GM12878 (cell line): ENCODE measurements around the gene ELAC1. TPM values are rescaled to one million over a fixed set of nuclear protein-coding genes. Genes with fewer than 3 reads are reported as not detected.
"Not testable (repeated sequence)": the region's sequence is repeated elsewhere in the genome, so short reads cannot be mapped to it uniquely, and the experiment has no call there.

Experiments used
- ATAC-seq: fragments of 200-7000 bp; cut with Tn5 transposase; 3 replicates; pipeline ENCODE4 v1.9.1; 2020; ENCODE audit warnings: mild to moderate bottlenecking, moderate library complexity
- BruUV-seq: library from RNA; stranded (reverse); fragments of 400-500 nt; replicated peaks from 2 replicates; lab custom pipeline; 2021; lab: Mats Ljungman, UMichigan
- CTCF ChIA-PET: fragments of 300-600 bp; sonication (Branson Sonifier 250); formaldehyde crosslinking; extraction: SDS; loops from one replicate; lab custom pipeline; 2021; ENCODE audit warnings: inconsistent platforms; lab: Yijun Ruan, JAX
- POLR2A ChIA-PET: fragments of 350-600 bp; formaldehyde crosslinking; extraction: SDS; loops from one replicate; lab custom pipeline; 2021; ENCODE audit warnings: inconsistent platforms; lab: Charles Lee
- RAD21 ChIA-PET: fragments of 300-600 bp; sonication (Branson Sonifier 250); formaldehyde crosslinking; loops from one replicate; lab custom pipeline; 2023; ENCODE audit warnings: antibody characterized with exemption; ENCODE audit not compliant: unreplicated experiment; lab: Charles Lee
- SMC1A ChIA-PET: fragments of 300-600 bp; sonication (Branson Sonifier 250); formaldehyde crosslinking; loops from one replicate; lab custom pipeline; 2023; ENCODE audit not compliant: unreplicated experiment, uncharacterized antibody; lab: Charles Lee
- DNase-seq: peaks from one replicate; pipeline ENCODE4 v3.0.0-alpha.2; 2011; ENCODE audit warnings: low read depth, low spot score
- FAIRE-seq: peaks from 3 replicates; lab custom pipeline; 2011; peaks lifted over from hg19 to GRCh38; lab: Jason Lieb, UNC
- H2AFZ ChIP-seq: 2 replicates; pipeline ENCODE4 v1.6.0; 2011; ENCODE audit warnings: low read depth, low read length, control low read depth; ENCODE audit not compliant: control insufficient read depth
- H3K27ac ChIP-seq: 2 replicates; pipeline ENCODE4 v1.5.1; 2011; ENCODE audit warnings: control low read depth; ENCODE audit not compliant: control insufficient read depth, insufficient read depth
- H3K27me3 ChIP-seq, 2 experiments: replicated peaks in 1 of 2; 2 replicates each; pipeline versions ENCODE4 v1.6.0 to v1.6.1; 2011; ENCODE audit warnings: low read length in 1 of 2; ENCODE audit not compliant: control insufficient read depth in 2 of 2, insufficient read depth in 2 of 2
- H3K36me3 ChIP-seq, 2 experiments: 2 replicates each; pipeline ENCODE4 v1.5.1; 2011; ENCODE audit warnings: low read length in 1 of 2; ENCODE audit not compliant: control insufficient read depth in 2 of 2, insufficient read depth in 2 of 2
- H3K4me1 ChIP-seq: 2 replicates; pipeline ENCODE4 v1.6.1; 2011; ENCODE audit warnings: mild to moderate bottlenecking, low read length, moderate library complexity, mixed read lengths; ENCODE audit not compliant: control insufficient read depth, insufficient read depth
- H3K4me2 ChIP-seq: 2 replicates; pipeline ENCODE4 v1.6.0; 2011; ENCODE audit warnings: control low read depth; ENCODE audit not compliant: control insufficient read depth, insufficient read depth
- H3K4me3 ChIP-seq: fragments of 200-600 bp; sonication (generic); 2 replicates; pipeline ENCODE4 v1.5.1; 2016
- H3K79me2 ChIP-seq: 2 replicates; pipeline ENCODE4 v1.6.0; 2011; ENCODE audit warnings: low read length; ENCODE audit not compliant: control insufficient read depth, insufficient read depth
- H3K9ac ChIP-seq: 2 replicates; pipeline ENCODE4 v1.8.0; 2011; ENCODE audit warnings: low read length, control low read depth, mixed read lengths; ENCODE audit not compliant: control insufficient read depth, insufficient read depth
- H3K9me3 ChIP-seq: replicated peaks from 3 replicates; pipeline ENCODE4 v1.5.1; 2011; ENCODE audit warnings: mild to moderate bottlenecking, low read length; ENCODE audit not compliant: control insufficient read depth, insufficient read depth
- H4K20me1 ChIP-seq: 2 replicates; pipeline ENCODE4 v1.6.0; 2011; ENCODE audit not compliant: control insufficient read depth, insufficient read depth
- CBX3 ChIP-seq: fragments of 200-600 bp; sonication (generic); IDR thresholded peaks from 2 replicates; pipeline ENCODE4 v1.6.1; 2016; ENCODE audit warnings: low read depth, borderline replicate concordance
- KLF5 ChIP-seq: fragments of 450-650 bp; IDR thresholded peaks from 2 replicates; pipeline ENCODE4 v1.6.1; 2014; ENCODE audit warnings: mild to moderate bottlenecking; ENCODE audit not compliant: partially characterized antibody
- MEF2A ChIP-seq: IDR thresholded peaks from 2 replicates; pipeline ENCODE4 v1.6.1; 2011; ENCODE audit warnings: low read depth, mild to moderate bottlenecking, low read length, moderate library complexity; ENCODE audit not compliant: insufficient read depth
- POLR2A ChIP-seq: IDR thresholded peaks from 2 replicates; pipeline ENCODE4 v1.6.1; 2011; ENCODE audit warnings: low read depth, mild to moderate bottlenecking, low read length
- WGBS: methylation state at CpG from one replicate; pipeline ENCODE4 v1.1.6; 2016; ENCODE audit warnings: low lambda C conversion rate; ENCODE audit not compliant: insufficient replicate concordance, insufficient coverage; ENCODE audit errors: missing lambda C conversion rate; 5-methylcytosine and 5-hydroxymethylcytosine counted together
- in situ Hi-C: fragments of 300-500 bp; cut with MboI; formaldehyde crosslinking; loops from 9 replicates; pipeline ENCODE4 v1.14.3; 2018; ENCODE audit warnings: mixed read lengths
- intact Hi-C: fragments of 100-400 bp; cut with micrococcal nuclease; formaldehyde crosslinking; loops from one replicate; pipeline ENCODE4 v1.14.2; 2022; ENCODE audit not compliant: unreplicated experiment
- polyA plus RNA-seq, 11 experiments: library from polyadenylated mRNA; depleted of rRNA in 4 of 11; unstranded in 6 of 11; stranded (reverse) in 5 of 11; fragments of >200 nt; fragmentation: Nextera tagmentation in 4 of 11; fragmentation: Illumina TruSeq in 1 of 11; extraction: Ambion mirVana in 4 of 11; extraction: Trizol in 1 of 11; gene quantifications; 1 replicate in 1 of 11; 2 replicates in 10 of 11; pipeline versions ENCODE4 v1.2.1 to v1.2.3, GENCODE V29; 2011 to 2016; ENCODE audit warnings: inconsistent platforms in 2 of 11, missing spikeins in 2 of 11, low read depth in 1 of 11
- total RNA-seq, 4 experiments: library from RNA; depleted of rRNA in 3 of 4; stranded (reverse); fragments of >200 nt in 3 of 4; fragmentation: Illumina TruSeq in 1 of 4; extraction: Trizol in 1 of 4; gene quantifications; 2 replicates each; pipeline versions ENCODE4 v1.2.1 to v1.2.3, GENCODE V29; 2013 to 2021

Gene ELAC1
- total and polyA plus RNA-seq, 10 of the 15 experiments (the other 5 are each of a cell fraction or from before 2014, with no cell fraction given), result 4.9 to 23.0 (median 9.8) TPM

GRCh38 chr18:50945918-50946317 is 21.9 kb upstream of the ELAC1 start:
- BruUV-seq, RAD21 ChIA-PET, H4K20me1 ChIP-seq, H3K4me3 ChIP-seq, in situ Hi-C loops, FAIRE-seq, H3K4me2 ChIP-seq, H3K79me2 ChIP-seq, SMC1A ChIA-PET, POLR2A ChIA-PET, H3K27me3 ChIP-seq, CTCF ChIA-PET, H3K9me3 ChIP-seq, H3K4me1 ChIP-seq, H3K9ac ChIP-seq, intact Hi-C loops, ATAC-seq, DNase-seq, H3K27ac ChIP-seq, H2AFZ ChIP-seq: not testable (repeated sequence)
- H3K36me3 ChIP-seq, result peaks cover 2 to 13% of the 10 kb centered on the region in 2 experiments; a peak in 3 of 4 replicates
- 94% methylated on average over 2 of the region's 2 CpGs for WGBS

- ChIA-PET SMC1A (no interaction called here), POLR2A (no interaction called here), CTCF (no interaction called here)
- Histone ChIP-seq H3K36me3 (peaks cover 2 to 13% of the 10 kb centered on the region in 2 experiments; a peak in 3 of 4 replicates), H3K27me3 (no peaks in the 10 kb centered on the region), H3K4me2 (no peak overlapping the region), H3K4me3 (no peak overlapping the region), H3K79me2 (no peaks in the 10 kb centered on the region), H3K4me1 (no peaks in the 10 kb centered on the region), H3K9ac (no peak overlapping the region), H3K9me3 (no peaks in the 10 kb centered on the region)
- no TSS peak for BruUV-seq
- in situ Hi-C loops, result no loop called here
- FAIRE-seq (no peak), DNase-seq (no peak)
- WGBS, result 48% methylated on average over 1 of the region's 1 CpG
- TF ChIP-seq POLR2A, result no peak
- no peak for TF ChIP-seq CBX3
- no peak for TF ChIP-seq MEF2A
- no peak for TF ChIP-seq KLF5
- TF ChIP-seq, all 136 proteins: peak for 0
- intact Hi-C loops, result no loop called here
- RAD21 ChIA-PET, result no interaction called here
- ATAC-seq, result no peak
- Histone ChIP-seq H4K20me1 (no peaks in the 10 kb centered on the region), H3K27ac (no peak overlapping the region), H2AFZ (no peak overlapping the region)
Measured at GRCh38 chr18:50947899-50948298, 19.9 kb upstream of the ELAC1 start.
